Fibroblast of lung (primary cell): ENCODE results near the gene IFNA21.

Experiments used
- CTCF ChIP-seq, 2 donors: IDR thresholded peaks in 1 of 2; conservative IDR thresholded peaks in 1 of 2; 1 replicate in 1 of 2; 2 replicates in 1 of 2; pipeline ENCODE4 v1.5.1; 2011 to 2012; ENCODE audit warnings: low read length in 2 of 2, control low read depth in 1 of 2, inconsistent platforms in 1 of 2, low read depth in 1 of 2, mild to moderate bottlenecking in 1 of 2
- EZH2 ChIP-seq: IDR thresholded peaks from 2 replicates; pipeline ENCODE4 v1.5.1; 2012; ENCODE audit warnings: low read length, control low read depth, mild to moderate bottlenecking; ENCODE audit errors: missing control alignments

DNA sequence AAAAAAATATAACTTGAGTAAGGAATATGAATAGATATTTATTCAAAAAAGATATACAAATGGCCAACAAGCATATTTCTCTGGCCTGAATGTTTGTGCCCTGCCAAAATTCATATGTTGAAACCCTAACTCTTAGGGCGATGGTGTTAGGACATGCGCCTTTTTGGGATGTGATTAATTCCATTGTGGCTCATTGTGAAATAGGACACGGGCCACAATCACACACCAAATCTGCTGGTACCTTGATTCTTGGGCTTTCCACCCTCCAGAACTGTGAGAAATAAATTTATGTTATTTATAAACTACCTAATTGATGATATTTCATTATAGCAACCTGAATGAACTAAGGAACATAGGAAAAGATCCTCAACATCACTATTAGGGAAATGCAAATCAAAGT, 5.7 kb upstream of the IFNA21 start:
- TF ChIP-seq EZH2 (no peak), CTCF (conservative IDR thresholded peaks at IDR 0.05 in 1 of 2, IDR thresholded peaks at IDR 0.05 in 1 of 2; ENCODE audit: low read depth in 1 of 2, low read length in 2 of 2) (no peak)
